WI38 (cell line): ENCODE measurements around the gene CLEC19A.
"Not testable (repeated sequence)": the region's sequence is repeated elsewhere in the genome, so short reads cannot be mapped to it uniquely, and the experiment has no call there.

ENCODE experiments used
- H3K4me3 ChIP-seq: 2 replicates; pipeline ENCODE4 v1.5.1; 2011; ENCODE audit warnings: low read depth, mild to moderate bottlenecking, control low read depth, low read length
- CTCF ChIP-seq: IDR thresholded peaks from 2 replicates; pipeline ENCODE4 v1.5.1; 2012; ENCODE audit warnings: low read depth, mild to moderate bottlenecking, control low read depth, low read length

The CLEC19A gene

GRCh38 chr16:19305443-19305842, 19.9 kb downstream of the CLEC19A start:
- TF ChIP-seq CTCF: no peak
- no peak overlapping the region for H3K4me3 ChIP-seq

- H3K4me3 ChIP-seq: no peak overlapping the region
- TF ChIP-seq CTCF: no peak
Observed at GRCh38 chr16:19307587-19308241, 22.2 kb downstream of the CLEC19A start.

- H3K4me3 ChIP-seq: no peak overlapping the region
- TF ChIP-seq CTCF: no peak
Observed at GRCh38 chr16:19308392-19308791, 22.9 kb downstream of the CLEC19A start.

GRCh38 chr16:19309178-19309577, 23.6 kb downstream of the CLEC19A start:
- no peak overlapping the region for H3K4me3 ChIP-seq
- TF ChIP-seq CTCF: no peak

DNA sequence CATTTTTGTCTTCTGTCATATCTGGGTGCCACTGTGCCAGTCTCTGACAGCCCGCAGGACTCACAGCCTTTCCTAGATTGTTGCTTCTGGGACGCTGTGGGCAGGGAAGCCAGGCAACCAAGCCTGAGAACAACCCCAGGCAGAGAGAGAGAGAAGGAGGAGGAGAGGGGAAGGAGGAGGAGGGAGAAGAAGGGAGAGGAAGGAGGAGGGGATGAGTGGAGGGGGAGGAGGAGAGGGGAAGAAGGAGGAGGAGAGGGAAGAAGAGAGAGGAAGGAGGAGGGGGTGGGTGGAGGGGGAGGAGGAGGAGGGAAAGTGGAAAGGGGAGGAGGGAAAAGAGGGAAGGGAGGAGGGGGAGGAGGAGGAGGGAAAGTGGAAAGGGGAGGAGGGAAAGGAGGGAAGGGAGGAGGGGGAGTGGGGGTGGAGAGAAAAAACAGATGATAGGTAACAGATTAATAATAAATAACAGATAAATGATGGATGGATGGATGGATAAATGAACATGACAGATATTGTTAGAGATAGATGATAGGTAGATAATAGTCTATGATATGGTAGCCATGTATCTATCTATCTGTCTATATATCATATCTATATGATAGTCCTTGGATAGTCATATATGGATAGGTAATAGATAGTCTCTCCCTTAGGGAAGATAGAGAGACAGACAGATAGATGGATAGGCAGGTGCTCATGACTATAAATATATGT, 29.3 kb downstream of the CLEC19A start:
- TF ChIP-seq CTCF: no peak
- H3K4me3 ChIP-seq: no peak overlapping the region

- no peak for TF ChIP-seq CTCF
- no peak overlapping the region for H3K4me3 ChIP-seq
Observed at GRCh38 chr16:19315889-19316433, 30.4 kb downstream of the CLEC19A start.

GRCh38 chr16:19316846-19317245, 31.3 kb downstream of the CLEC19A start:
- no peak overlapping the region for H3K4me3 ChIP-seq

GRCh38 chr16:19321186-19321585, 35.7 kb downstream of the CLEC19A start:
- H3K4me3 ChIP-seq: not testable (repeated sequence)

More at GRCh38 chr16:19316846-19317245, 31.3 kb downstream of the CLEC19A start:
- TF ChIP-seq CTCF: no peak
